Effector memory CD8-positive, alpha-beta T cell (primary cell): ENCODE results near the gene BEST1.

Experiments
- ATAC-seq: fragments of 150-1000 bp; cut with Tn5 transposase; replicated peaks from 2 replicates; pipeline ENCODE4 v1.10.0; 2021; ENCODE audit warnings: mild to moderate bottlenecking, moderate library complexity
- DNase-seq, 3 experiments: peaks; one replicate each; pipeline ENCODE4 v3.0.0; 2021
- H3K27ac Mint-ChIP-seq, 2 donors: one replicate each; pipeline ENCODE4 v1.8.0; 2022; ENCODE audit warnings: mild to moderate bottlenecking in 2 of 2, mixed read lengths in 2 of 2, moderate library complexity in 2 of 2
- H3K27me3 Mint-ChIP-seq, 2 donors: one replicate each; pipeline ENCODE4 v1.8.0; 2022; ENCODE audit warnings: mixed read lengths in 2 of 2
- H3K36me3 Mint-ChIP-seq: one replicate; pipeline ENCODE4 v1.8.0; 2022; ENCODE audit warnings: mild to moderate bottlenecking, moderate library complexity, mixed read lengths; ENCODE audit not compliant: insufficient read depth
- H3K4me1 Mint-ChIP-seq, 2 donors: one replicate each; pipeline ENCODE4 v1.8.0; 2022; ENCODE audit warnings: low read depth in 2 of 2, mixed read lengths in 2 of 2
- H3K4me3 Mint-ChIP-seq, 2 donors: one replicate each; pipeline ENCODE4 v1.8.0; 2022; ENCODE audit warnings: mild to moderate bottlenecking in 2 of 2, mixed read lengths in 2 of 2, moderate library complexity in 2 of 2
- H3K9me3 Mint-ChIP-seq, 2 donors: one replicate each; pipeline ENCODE4 v1.8.0; 2022; ENCODE audit warnings: mixed read lengths in 2 of 2
- total RNA-seq, 9 experiments: gene quantifications; one replicate each; lab custom pipeline; 2026; lab: John Stamatoyannopoulos, UW

BEST1 gene
- 0 to 6.0 (median 0.13) reads per million in 9 experiments for total RNA-seq

DNA sequence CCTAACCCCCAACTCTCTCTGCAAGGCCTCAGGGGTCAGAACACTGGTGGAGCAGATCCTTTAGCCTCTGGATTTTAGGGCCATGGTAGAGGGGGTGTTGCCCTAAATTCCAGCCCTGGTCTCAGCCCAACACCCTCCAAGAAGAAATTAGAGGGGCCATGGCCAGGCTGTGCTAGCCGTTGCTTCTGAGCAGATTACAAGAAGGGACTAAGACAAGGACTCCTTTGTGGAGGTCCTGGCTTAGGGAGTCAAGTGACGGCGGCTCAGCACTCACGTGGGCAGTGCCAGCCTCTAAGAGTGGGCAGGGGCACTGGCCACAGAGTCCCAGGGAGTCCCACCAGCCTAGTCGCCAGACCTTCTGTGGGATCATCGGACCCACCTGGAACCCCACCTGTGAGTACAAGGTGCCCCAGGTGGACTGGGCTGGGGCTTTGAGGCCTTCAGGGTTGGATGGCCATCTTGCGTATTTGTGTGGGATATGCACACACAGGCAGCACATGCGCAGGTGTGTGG, at the start of gene BEST1:
TSS of gene BEST1 (plus strand) at position 317 of the 513 bp plus-strand sequence. CDS start 1,456 bp downstream, outside the sequence.
- no peak for DNase-seq

DNA sequence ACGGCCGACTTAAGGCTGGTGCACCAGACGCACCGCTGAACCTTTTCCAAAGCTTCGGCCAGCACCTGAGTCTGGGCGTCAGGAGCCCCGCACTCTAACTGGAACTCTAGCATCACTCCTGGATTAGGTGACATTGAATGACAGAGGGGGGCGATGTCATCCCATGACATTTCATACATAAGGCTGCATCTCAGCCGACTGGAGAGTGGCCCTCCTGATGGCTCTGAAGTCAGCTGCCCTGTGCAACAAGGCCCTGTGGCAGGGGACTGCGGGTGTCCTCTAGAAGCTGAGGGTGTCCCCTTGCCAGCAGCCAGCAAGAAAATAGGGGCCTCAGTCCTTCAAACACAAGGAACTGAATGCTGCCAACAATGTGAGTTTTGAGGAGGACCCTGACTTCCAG, 48.8 kb upstream of the BEST1 start:
- peaks cover 5 to 9% of the 10 kb centered on the region in 2 donors for H3K4me1 Mint-ChIP-seq
- peaks cover 0 to 25% of the 10 kb centered on the region in 2 donors for H3K27me3 Mint-ChIP-seq
- no peaks in the 10 kb centered on the region for H3K9me3 Mint-ChIP-seq
- DNase-seq (no peak), ATAC-seq (no peak)
- H3K27ac Mint-ChIP-seq, result no peak overlapping the region
- no peak overlapping the region for H3K4me3 Mint-ChIP-seq
- peaks cover 11% of the 10 kb centered on the region for H3K36me3 Mint-ChIP-seq

More for the DNA sequence above, at the start of gene BEST1:
- no peaks in the 10 kb centered on the region for H3K36me3 Mint-ChIP-seq
- no peaks in the 10 kb centered on the region for H3K9me3 Mint-ChIP-seq
- no peak within 1 kb of the TSS for H3K4me3 Mint-ChIP-seq
- no peak within 1 kb of the TSS for H3K27ac Mint-ChIP-seq
- peaks cover 0 to 3% of the 10 kb centered on the region in 2 donors for H3K4me1 Mint-ChIP-seq
- ATAC-seq, result no peak
- peaks cover 24 to 34% of the 10 kb centered on the region in 2 donors for H3K27me3 Mint-ChIP-seq

DNA sequence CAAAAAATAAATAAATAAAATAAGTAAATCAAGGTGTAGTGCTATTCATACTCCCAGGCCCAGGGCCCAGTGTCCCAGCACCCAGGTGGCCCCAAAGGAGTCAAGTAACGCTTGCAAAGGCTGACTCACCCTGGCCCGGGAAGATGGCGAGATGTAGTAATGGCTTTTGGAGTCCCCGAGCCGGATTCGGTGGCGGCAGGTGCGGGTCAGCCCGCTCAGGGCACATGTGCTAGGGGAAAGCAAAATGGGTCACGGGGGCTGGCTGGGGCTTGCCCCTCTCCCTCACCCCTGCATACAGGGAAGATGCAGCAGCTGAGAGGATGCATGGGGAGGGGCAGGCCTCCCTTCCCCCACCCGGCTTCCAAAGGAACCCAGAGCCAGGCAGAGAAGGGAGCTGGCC, 47.8 kb upstream of the BEST1 start:
- Mint-ChIP-seq H3K4me3 (no peak overlapping the region), H3K4me1 (peaks cover 5 to 7% of the 10 kb centered on the region in 2 donors), H3K36me3 (peaks cover 11% of the 10 kb centered on the region), H3K27me3 (peaks cover 0 to 25% of the 10 kb centered on the region in 2 donors), H3K27ac (no peak overlapping the region), H3K9me3 (no peaks in the 10 kb centered on the region)
- no peak for ATAC-seq
- DNase-seq, result no peak

DNA sequence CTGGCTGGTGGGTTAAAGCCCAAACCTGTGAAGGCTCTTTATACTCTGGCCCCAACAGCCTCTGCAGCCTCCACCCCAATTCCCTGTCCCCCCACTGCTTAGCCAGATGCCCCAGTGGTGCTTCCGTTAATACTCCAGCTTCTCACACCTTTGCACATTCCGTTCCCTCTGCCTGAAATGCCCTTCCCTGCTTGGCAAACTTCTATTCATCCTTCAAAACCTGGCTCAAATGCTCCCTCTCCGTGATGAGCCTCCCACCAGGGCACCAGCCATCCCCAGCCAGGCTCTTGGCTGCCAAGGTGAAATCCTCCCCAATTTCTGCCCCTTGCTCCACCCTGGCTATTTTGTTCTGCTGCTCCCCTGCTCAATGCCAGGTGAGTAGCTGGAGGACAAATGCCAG, 46.3 kb upstream of the BEST1 start:
- Mint-ChIP-seq H3K4me1 (peaks cover 4 to 5% of the 10 kb centered on the region in 2 donors), H3K27me3 (peaks cover 0 to 25% of the 10 kb centered on the region in 2 donors), H3K9me3 (no peaks in the 10 kb centered on the region), H3K36me3 (peaks cover 6% of the 10 kb centered on the region), H3K4me3 (no peak overlapping the region), H3K27ac (peak overlapping the region in 1 of 2 donors; percentile 13)
- DNase-seq (no peak), ATAC-seq (no peak)

DNA sequence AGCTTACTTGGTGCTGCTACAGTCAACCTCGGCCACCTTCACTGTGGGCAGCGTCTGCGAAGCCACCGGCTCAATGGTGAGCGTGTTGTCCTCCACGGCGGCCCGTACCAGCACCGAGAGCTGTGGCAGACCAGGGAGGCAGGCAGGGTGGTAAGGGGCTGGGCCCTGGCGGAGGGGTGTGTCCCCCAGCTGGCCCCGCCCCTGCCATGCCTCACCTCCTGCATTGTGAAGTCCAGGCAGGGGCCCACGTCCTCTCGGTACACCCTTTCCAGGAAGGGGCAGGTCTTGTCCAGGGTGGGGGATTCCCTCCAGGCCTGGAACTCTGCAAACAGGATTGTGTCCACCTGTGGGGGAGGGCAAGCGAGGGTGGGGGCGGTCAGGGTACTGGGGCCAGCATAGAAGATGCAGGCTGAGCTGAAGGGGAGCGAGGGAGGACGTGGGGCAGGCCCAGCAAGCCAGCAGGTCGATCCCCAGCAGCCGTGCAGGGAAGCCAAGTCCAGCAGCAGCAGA, 45.6 kb upstream of the BEST1 start:
- no peaks in the 10 kb centered on the region for H3K36me3 Mint-ChIP-seq
- H3K9me3 Mint-ChIP-seq, result no peaks in the 10 kb centered on the region
- no peak for ATAC-seq
- H3K27me3 Mint-ChIP-seq, result peaks cover 0 to 25% of the 10 kb centered on the region in 2 donors
- no peak for DNase-seq
- H3K4me3 Mint-ChIP-seq, result no peak overlapping the region
- no peaks in the 10 kb centered on the region for H3K4me1 Mint-ChIP-seq
- no peak overlapping the region for H3K27ac Mint-ChIP-seq

DNA sequence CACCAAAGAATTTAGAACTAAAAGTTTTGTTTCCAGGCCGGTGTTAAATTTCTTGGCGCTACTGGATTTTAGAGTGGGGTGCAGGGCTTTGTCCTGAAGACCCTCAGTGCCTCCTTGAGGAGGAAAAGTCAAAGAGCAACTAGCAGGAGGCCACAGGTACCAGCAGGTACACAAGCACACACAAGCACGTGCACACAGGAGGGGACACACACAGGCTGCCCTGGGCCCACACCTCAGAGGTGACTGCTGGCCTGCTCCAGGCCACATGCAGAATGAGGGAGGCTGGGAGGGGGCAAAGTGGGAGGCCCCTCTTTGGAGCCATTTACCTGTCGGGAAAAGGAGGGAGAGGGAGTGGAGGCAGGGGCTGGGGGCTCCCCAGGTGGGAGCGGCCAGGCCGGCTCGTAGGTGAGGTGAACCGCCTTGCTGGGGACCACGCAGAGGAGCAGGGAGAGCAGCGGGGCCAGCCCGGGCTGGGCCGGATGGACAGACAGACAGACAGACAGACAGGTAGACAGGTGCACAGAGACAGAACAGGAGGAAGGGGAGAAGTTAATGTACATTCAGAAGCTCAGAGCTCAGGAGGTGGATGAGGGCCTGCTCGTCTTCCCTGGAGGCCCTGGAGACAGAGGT, 45.0 kb upstream of the BEST1 start:
- ATAC-seq (no peak), DNase-seq (no peak)
- H3K36me3 Mint-ChIP-seq, result no peaks in the 10 kb centered on the region
- no peaks in the 10 kb centered on the region for H3K9me3 Mint-ChIP-seq
- no peaks in the 10 kb centered on the region for H3K4me1 Mint-ChIP-seq
- H3K4me3 Mint-ChIP-seq, result no peak overlapping the region
- no peak overlapping the region for H3K27ac Mint-ChIP-seq
- H3K27me3 Mint-ChIP-seq, result peaks cover 0 to 25% of the 10 kb centered on the region in 2 donors

DNA sequence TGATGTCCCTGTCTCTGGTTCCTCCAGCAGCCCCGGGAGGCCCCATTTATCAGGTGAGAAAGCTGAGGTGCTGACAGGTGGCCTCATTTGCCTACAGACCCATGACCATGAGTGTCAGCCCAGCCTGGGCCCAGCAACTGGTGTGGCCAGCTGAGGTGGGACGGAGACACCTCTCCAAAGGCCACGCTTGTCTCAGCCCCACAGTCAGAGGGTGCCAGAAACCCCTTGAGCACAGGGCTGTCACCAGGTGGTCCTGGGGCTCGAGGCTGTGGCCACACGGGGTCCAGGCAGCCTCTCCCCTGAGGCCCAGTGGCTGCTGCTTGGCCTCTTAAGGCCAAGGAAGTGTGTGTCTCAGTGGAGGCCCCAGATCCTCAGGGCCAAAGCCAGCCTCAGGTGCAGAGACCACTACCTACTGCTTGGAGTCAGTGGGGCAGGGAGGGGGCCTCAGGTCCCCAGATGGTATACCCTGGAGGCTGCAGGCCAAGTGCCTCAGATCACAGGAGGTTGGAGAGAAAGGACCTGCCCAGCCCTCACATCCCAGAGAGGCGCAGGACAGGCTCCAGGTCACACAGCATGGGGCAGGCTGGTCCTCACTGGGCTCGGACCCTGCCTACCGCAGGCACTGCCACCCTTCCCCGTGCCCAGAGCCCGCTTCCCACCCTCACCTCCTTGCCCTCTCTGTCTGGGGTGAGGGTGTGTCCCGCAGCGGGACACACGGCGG, 44.2 kb upstream of the BEST1 start:
- Mint-ChIP-seq H3K36me3 (no peaks in the 10 kb centered on the region), H3K27ac (no peak overlapping the region), H3K4me3 (no peak overlapping the region), H3K4me1 (no peaks in the 10 kb centered on the region), H3K9me3 (no peaks in the 10 kb centered on the region), H3K27me3 (peaks cover 0 to 25% of the 10 kb centered on the region in 2 donors)
- no peak for DNase-seq
- no peak for ATAC-seq

DNA sequence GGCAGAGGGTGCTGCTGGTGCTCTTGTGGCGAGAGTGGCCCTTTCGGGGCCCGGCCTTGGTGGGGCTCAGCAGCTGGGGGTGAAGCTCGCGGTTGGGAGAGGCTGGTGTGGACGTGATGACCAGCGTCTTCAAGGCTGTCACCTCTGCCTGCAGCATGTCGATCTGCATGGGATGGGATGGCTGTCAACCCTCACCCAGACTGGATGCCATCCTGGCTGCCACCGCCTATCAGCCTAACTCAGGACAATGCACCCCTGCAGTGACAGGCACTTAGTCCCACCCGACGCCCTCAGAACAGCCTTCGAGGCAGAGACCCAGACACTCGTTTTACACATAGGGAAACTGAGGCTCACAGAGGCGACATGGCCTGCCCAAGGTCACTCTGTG, 43.6 kb upstream of the BEST1 start:
- peaks cover 2% of the 10 kb centered on the region for H3K36me3 Mint-ChIP-seq
- no peak overlapping the region for H3K4me3 Mint-ChIP-seq
- H3K4me1 Mint-ChIP-seq, result no peaks in the 10 kb centered on the region
- peaks cover 0 to 29% of the 10 kb centered on the region in 2 donors for H3K27me3 Mint-ChIP-seq
- ATAC-seq (no peak), DNase-seq (no peak)
- H3K9me3 Mint-ChIP-seq, result no peaks in the 10 kb centered on the region
- H3K27ac Mint-ChIP-seq, result no peak overlapping the region

DNA sequence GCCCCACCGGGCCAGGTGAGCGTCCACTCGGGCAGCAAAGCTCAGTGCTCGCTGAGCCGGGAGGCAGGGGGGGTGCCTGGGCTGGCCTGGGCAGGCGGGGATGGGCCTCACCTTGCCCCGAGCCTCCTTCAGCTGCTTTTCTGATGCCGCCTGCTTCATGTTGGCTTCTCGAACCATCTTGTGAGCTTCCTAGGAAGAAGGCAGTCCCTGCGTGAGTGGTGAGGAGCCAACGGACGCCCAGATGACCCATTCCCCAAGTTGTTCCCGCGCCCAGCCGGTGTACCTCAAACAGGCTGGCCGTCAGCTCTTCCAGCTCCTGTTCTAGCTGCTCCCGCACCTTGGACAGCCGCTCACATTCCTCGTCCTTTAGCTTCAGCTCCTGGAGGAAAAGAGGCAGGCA, 42.9 kb upstream of the BEST1 start:
- Mint-ChIP-seq H3K27ac (no peak overlapping the region), H3K36me3 (peaks cover 2% of the 10 kb centered on the region), H3K27me3 (peaks cover 2 to 37% of the 10 kb centered on the region in 2 donors), H3K4me1 (no peaks in the 10 kb centered on the region), H3K9me3 (no peaks in the 10 kb centered on the region), H3K4me3 (no peak overlapping the region)
- DNase-seq, result no peak
- ATAC-seq, result no peak

DNA sequence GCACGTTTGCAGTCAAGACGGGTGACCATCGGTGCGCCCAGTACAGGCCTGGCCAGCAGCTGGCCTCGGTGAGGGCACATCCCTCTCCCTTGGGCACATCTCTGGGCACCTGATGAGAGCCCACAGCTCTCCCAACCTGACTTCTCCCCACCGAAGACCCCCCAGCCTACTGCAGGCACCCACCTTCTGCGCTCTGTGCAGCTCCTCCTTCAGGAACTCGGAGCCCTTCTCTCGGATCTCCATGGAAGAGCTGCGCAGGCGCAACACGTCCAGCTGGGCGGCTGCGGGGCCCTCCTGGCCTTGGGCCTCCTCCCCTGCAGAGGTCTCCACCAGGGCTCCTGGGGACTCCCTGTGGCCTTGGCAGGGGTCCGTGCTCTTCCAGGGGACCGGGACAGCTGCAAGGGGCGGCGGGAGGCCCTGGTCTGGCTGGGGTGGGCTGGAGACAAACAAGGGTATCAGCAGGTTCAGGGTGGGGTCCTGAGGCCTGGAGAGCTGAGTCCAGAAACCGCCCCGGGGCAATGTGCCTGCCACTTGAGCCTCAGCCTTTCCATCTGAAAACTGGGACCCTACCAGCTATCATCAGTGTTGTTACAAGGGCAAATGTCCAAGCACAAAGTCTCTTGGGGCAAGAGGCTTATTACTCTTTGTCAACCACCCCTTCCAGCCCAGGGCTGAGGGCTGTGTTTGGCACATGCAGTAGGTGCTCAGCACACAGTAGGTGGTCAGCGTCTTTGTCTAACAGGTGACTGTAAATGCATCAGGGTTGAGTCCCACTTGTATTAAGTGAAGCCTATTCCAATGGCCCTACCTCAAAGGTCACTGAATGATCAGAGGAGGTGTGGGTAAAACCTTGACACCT, 42.1 kb upstream of the BEST1 start:
- Mint-ChIP-seq H3K4me1 (no peaks in the 10 kb centered on the region), H3K9me3 (no peaks in the 10 kb centered on the region), H3K27me3 (peaks cover 11 to 39% of the 10 kb centered on the region in 2 donors), H3K36me3 (peaks cover 2% of the 10 kb centered on the region), H3K4me3 (no peak overlapping the region), H3K27ac (no peak overlapping the region)
- no peak for ATAC-seq
- no peak for DNase-seq

DNA sequence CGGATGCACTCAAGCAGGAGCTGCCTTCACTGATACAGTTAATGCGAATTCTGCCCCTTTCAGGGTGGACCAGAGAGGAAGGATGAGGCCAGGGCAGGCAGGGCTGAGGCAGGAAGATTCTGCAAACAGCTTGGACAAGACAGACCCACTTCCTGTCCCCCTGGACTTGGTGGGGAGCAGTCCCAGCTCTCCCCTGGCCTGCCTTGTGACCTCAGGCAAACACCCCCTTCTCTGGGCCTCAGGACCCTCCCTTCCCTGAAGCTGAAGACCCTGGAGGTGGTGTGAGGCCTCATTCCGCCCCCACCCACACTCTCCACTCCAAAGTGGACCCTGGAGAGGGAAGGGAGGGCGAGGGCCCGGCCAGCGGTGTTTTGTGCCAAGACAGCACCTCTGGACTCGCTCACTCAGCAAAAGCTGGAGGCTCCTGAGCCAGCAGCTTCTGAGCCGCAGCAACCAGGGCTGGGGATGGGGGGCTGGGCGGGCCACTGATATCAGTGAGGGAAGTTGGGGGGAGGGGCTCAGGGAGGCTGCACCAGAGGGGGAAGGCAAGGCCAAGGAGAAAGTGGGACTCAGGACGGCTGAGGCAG, 41.3 kb upstream of the BEST1 start:
- ATAC-seq, result no peak
- no peak for DNase-seq
- H3K4me3 Mint-ChIP-seq, result no peak overlapping the region
- H3K27ac Mint-ChIP-seq, result no peak overlapping the region
- no peaks in the 10 kb centered on the region for H3K4me1 Mint-ChIP-seq
- H3K27me3 Mint-ChIP-seq, result peaks cover 14 to 39% of the 10 kb centered on the region in 2 donors
- H3K9me3 Mint-ChIP-seq, result no peaks in the 10 kb centered on the region
- H3K36me3 Mint-ChIP-seq, result peaks cover 2% of the 10 kb centered on the region

DNA sequence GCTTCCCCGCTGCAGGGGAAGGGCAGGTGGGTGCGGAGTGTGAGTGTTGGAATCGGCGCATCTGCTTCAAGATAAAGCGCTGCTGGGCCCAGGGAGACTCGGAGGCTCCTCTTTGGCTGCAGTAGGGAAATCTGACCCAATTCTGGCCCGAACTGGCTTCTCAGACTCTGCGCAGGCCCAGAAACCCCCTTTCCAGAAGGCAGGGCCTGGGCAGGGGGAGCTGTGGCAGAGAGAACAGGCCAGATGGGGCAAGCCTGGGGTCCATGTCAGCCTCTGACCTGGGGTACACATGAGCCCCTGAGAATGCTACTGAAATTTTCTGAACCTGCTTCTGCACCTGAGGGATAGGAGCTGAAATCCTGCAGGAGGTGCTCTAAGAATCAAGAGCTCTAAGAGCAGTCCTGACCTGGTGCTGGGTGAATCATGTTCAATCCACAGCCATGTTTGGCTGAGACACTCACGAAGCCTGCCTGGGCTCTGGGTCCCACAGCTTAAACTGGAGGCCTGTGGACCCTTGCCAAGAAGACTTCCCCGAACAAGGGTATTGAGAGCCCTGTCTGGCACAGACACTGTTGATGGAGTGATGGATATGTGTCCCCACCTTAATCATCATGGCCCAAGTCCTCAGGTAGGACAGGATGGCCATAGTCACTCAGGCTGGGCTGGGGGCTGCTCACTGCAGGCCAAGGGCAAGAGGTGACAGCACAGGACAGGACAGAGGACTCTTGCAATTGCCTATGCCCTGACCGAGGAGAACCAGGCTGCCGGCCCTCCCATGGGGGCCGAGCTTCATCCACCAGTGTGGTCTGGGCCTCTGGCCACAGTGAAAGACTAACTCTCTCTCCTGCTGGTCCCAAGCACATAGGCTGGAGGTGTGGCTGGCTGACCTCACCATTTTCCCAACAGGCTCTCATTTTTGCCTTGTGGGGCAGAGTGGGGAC, 39.7 kb upstream of the BEST1 start:
- H3K27ac Mint-ChIP-seq, result no peak overlapping the region
- DNase-seq (no peak), ATAC-seq (no peak)

More for the DNA sequence above, 39.7 kb upstream of the BEST1 start:
- Mint-ChIP-seq H3K9me3 (no peaks in the 10 kb centered on the region), H3K4me3 (no peak overlapping the region), H3K4me1 (no peaks in the 10 kb centered on the region), H3K27me3 (peaks cover 22 to 44% of the 10 kb centered on the region in 2 donors), H3K36me3 (peaks cover 2% of the 10 kb centered on the region)
